Sigmoid colon (tissue), 7 donors: ENCODE measurements around the gene CROCC. TPM values are rescaled to one million over a fixed set of nuclear protein-coding genes. Genes with fewer than 3 reads are reported as not detected.

Source experiments
- DNase-seq: peaks from one replicate; pipeline ENCODE4 v3.0.0-alpha.2; 2019
- H3K27ac ChIP-seq, 4 donors: fragments of 200-600 bp; sonication (generic); one replicate each; pipeline ENCODE4 v1.5.1; 2016 to 2019; ENCODE audit warnings: mild to moderate bottlenecking in 1 of 4
- H3K27me3 ChIP-seq, 3 donors: fragments of 200-600 bp; sonication (generic); one replicate each; pipeline ENCODE4 v1.5.1; 2019; ENCODE audit warnings: mild to moderate bottlenecking in 1 of 3
- H3K36me3 ChIP-seq, 4 donors: fragments of 200-600 bp; sonication (generic); one replicate each; pipeline ENCODE4 v1.5.1; 2016 to 2019
- H3K4me1 ChIP-seq, 4 donors: fragments of 200-600 bp; sonication (generic); one replicate each; pipeline ENCODE4 v1.5.1; 2017 to 2019
- H3K4me3 ChIP-seq, 4 donors: fragments of 200-600 bp; sonication (generic); one replicate each; pipeline ENCODE4 v1.5.1; 2017 to 2019; ENCODE audit warnings: mild to moderate bottlenecking in 2 of 4, moderate library complexity in 1 of 4
- H3K9me3 ChIP-seq, 4 donors: fragments of 200-600 bp in 3 of 4; sonication (generic) in 3 of 4; one replicate each; pipeline versions ENCODE4 v1.5.1 to v1.6.1; 2013 to 2019
- EP300 ChIP-seq, 4 donors: sonication (generic); formaldehyde crosslinking; IDR thresholded peaks; one replicate each; pipeline ENCODE4 v1.6.1; 2017; ENCODE audit warnings: antibody characterized with exemption in 4 of 4
- POLR2A ChIP-seq, 2 donors: fragments of 450-650 bp; IDR thresholded peaks; one replicate each; pipeline ENCODE4 v1.6.1; 2016; ENCODE audit warnings: antibody characterized with exemption in 2 of 2, mild to moderate bottlenecking in 2 of 2, moderate library complexity in 2 of 2
- POLR2AphosphoS5 ChIP-seq, 4 donors: sonication (generic); formaldehyde crosslinking; IDR thresholded peaks; one replicate each; pipeline ENCODE4 v1.6.1; 2017; ENCODE audit warnings: antibody characterized with exemption in 4 of 4
- WGBS, 2 donors: extraction: QIAGEN DNeasy Blood & Tissue Kit; methylation state at CpG; one replicate each; pipeline ENCODE4 v1.1.7; 2013; 5-methylcytosine and 5-hydroxymethylcytosine counted together
- intact Hi-C: fragments of 100-400 bp; cut with DNase I; formaldehyde crosslinking; loops from one replicate; pipeline ENCODE4 v1.15.1; 2023
- polyA plus RNA-seq, 3 donors: library from polyadenylated mRNA; stranded (reverse); fragments of 200-250 nt; gene quantifications; one replicate each; pipeline ENCODE4 v1.2.3, GENCODE V29; 2013
- total RNA-seq, 4 donors: library from RNA; depleted of rRNA; stranded (reverse); fragments of >200 nt; gene quantifications; one replicate each; pipeline ENCODE4 v1.1.0, GENCODE V29; 2016
- TF ChIP-seq, protein P1 (sequence below), 4 experiments: fragments of 450-650 bp in 3 of 4; fragments of 200-600 bp in 1 of 4; IDR thresholded peaks; one replicate each; pipeline ENCODE4 v1.5.1; 2016 to 2019; ENCODE audit warnings: antibody characterized with exemption in 4 of 4, mild to moderate bottlenecking in 3 of 4, moderate library complexity in 2 of 4
- donor health status: healthy with polysubstance abuse.
- donor health status: Bipolar disorder and iron deficiency.
- donor health status: healthy.

CROCC gene
- total and polyA plus RNA-seq, 7 donors = 3.5 to 25.5 (median 16.5) TPM

DNA sequence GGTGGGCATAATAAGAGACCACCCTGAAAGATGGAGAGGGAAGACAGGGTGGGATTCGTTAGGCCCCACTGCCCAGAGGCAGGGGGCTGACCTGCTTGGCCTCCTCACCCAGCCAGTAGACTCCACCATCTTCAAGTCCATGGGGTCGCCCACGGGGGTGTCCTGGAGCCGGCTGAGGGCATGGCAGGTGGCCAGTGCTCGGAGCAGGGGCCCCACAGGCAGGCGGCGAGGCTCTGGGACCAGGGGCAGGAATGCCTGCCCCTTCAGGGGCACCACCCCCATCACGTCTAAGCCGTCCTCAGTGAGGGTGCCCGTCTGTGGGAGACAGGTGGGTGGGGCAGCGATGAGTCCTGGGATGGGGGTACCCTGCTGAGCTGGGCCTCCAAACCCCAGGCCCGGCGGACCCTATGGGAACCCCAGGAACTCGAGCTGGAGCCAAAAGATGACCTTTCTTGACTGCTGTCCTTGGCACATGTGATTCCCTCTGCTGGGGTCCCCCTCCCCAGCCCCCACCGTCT lies 71.8 kb downstream of the CROCC start:
- H3K9me3 ChIP-seq = no peaks in the 10 kb centered on the region
- WGBS, 2 donors = 92% methylated on average over 15 of the region's 15 CpGs
- no peaks in the 10 kb centered on the region for H3K4me1 ChIP-seq
- no peak overlapping the region for H3K4me3 ChIP-seq
- intact Hi-C loops = no loop called here
- TF ChIP-seq, protein P1, sequence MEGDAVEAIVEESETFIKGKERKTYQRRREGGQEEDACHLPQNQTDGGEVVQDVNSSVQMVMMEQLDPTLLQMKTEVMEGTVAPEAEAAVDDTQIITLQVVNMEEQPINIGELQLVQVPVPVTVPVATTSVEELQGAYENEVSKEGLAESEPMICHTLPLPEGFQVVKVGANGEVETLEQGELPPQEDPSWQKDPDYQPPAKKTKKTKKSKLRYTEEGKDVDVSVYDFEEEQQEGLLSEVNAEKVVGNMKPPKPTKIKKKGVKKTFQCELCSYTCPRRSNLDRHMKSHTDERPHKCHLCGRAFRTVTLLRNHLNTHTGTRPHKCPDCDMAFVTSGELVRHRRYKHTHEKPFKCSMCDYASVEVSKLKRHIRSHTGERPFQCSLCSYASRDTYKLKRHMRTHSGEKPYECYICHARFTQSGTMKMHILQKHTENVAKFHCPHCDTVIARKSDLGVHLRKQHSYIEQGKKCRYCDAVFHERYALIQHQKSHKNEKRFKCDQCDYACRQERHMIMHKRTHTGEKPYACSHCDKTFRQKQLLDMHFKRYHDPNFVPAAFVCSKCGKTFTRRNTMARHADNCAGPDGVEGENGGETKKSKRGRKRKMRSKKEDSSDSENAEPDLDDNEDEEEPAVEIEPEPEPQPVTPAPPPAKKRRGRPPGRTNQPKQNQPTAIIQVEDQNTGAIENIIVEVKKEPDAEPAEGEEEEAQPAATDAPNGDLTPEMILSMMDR (IDR thresholded peaks at IDR 0.05) = no peak
- TF ChIP-seq POLR2A (IDR thresholded peaks at IDR 0.05) (no peak), POLR2AphosphoS5 (IDR thresholded peaks at IDR 0.05) (no peak), EP300 (IDR thresholded peaks at IDR 0.05) (no peak)
- peaks cover under 1 to 68% (median 5%) of the 10 kb centered on the region in 4 donors for H3K36me3 ChIP-seq
- DNase-seq = no peak
- no peaks in the 10 kb centered on the region for H3K27me3 ChIP-seq
- no peak overlapping the region for H3K27ac ChIP-seq

DNA sequence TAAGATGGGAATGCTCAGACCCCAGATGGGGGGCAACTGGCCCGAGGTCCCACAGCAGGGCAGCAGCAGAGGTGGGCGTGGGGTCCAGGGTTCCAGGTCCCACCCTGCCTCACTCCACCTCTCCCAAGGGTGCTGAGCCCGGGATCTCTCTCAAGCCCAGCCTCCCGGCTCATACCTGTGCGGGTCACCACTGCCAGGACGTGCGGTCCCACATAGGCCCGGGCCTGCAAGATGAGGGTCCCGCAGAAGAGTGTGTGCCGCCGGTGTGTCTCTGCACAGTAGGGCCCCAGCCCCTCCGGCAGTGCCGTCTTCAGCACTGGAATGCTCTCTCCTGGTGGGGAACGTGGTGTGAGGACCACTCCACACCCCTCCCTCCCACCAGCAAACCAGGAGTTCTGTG lies 75.1 kb downstream of the CROCC start:
- peaks cover 7 to 70% (median 13%) of the 10 kb centered on the region in 4 donors for H3K36me3 ChIP-seq
- no peak overlapping the region for H3K27ac ChIP-seq
- no peaks in the 10 kb centered on the region for H3K27me3 ChIP-seq
- DNase-seq = no peak
- WGBS, 2 donors = 94 to 97% methylated on average over 14 of the region's 14 CpGs
- no peaks in the 10 kb centered on the region for H3K4me1 ChIP-seq
- no peaks in the 10 kb centered on the region for H3K9me3 ChIP-seq
- TF ChIP-seq POLR2AphosphoS5 (IDR thresholded peaks at IDR 0.05) (no peak), POLR2A (IDR thresholded peaks at IDR 0.05) (no peak), EP300 (IDR thresholded peaks at IDR 0.05) (no peak)
- TF ChIP-seq, protein P1 (IDR thresholded peaks at IDR 0.05) = no peak
- no peak overlapping the region for H3K4me3 ChIP-seq
- intact Hi-C loops = no loop called here

DNA sequence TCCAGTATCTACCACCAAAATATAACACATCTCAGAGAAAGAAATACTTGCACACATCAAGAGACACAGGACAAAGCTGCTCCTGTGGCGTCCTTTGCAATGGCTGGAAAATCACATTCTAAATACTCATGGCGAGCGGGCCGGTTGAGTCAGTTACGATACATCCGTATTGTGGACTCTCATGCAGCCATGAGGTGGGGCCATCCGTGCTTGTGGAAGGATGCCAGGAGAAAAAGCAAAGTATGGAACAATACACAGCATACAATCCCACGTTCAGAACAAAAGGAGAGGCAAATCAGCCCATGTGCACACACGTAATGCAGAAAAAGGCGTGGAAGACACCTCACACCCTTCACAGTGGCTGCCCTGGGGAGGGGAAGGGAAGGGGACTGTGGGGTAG lies 76.9 kb downstream of the CROCC start:
- intact Hi-C loops = no loop called here

DNA sequence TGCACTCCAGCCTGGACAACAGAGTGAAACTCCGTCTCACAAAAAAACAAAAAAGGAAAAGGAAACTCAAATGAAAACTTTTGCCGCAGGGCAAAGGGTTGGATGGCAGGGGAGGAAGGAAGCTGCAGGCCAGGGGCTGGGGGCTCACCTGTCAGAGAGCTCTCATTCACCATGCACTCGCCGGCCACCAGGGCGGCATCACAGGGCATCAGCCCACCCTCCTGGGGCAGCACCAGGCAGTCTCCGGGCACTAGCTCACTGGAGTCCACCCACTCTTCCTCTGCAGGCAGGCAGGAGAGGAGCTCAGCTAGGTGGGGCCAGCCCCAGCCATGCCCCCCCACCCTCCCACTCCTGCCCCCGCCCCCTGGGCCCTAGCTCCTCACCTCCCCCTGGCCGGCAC lies 78.1 kb downstream of the CROCC start:
- peaks cover 7 to 83% (median 33%) of the 10 kb centered on the region in 4 donors for H3K36me3 ChIP-seq
- 87 to 94% methylated on average over 8 of the region's 8 CpGs for WGBS, 2 donors
- intact Hi-C loops = no loop called here

More for the DNA sequence above, 76.9 kb downstream of the CROCC start:
- no peaks in the 10 kb centered on the region for H3K27me3 ChIP-seq
- no peaks in the 10 kb centered on the region for H3K9me3 ChIP-seq
- H3K27ac ChIP-seq = no peak overlapping the region
- no peak overlapping the region for H3K4me3 ChIP-seq
- no peak for DNase-seq
- 76 to 83% methylated on average over 10 of the region's 10 CpGs for WGBS, 2 donors
- TF ChIP-seq POLR2AphosphoS5 (IDR thresholded peaks at IDR 0.05) = no peak
- H3K4me1 ChIP-seq = no peaks in the 10 kb centered on the region
- peaks cover 7 to 74% (median 22%) of the 10 kb centered on the region in 4 donors for H3K36me3 ChIP-seq

DNA sequence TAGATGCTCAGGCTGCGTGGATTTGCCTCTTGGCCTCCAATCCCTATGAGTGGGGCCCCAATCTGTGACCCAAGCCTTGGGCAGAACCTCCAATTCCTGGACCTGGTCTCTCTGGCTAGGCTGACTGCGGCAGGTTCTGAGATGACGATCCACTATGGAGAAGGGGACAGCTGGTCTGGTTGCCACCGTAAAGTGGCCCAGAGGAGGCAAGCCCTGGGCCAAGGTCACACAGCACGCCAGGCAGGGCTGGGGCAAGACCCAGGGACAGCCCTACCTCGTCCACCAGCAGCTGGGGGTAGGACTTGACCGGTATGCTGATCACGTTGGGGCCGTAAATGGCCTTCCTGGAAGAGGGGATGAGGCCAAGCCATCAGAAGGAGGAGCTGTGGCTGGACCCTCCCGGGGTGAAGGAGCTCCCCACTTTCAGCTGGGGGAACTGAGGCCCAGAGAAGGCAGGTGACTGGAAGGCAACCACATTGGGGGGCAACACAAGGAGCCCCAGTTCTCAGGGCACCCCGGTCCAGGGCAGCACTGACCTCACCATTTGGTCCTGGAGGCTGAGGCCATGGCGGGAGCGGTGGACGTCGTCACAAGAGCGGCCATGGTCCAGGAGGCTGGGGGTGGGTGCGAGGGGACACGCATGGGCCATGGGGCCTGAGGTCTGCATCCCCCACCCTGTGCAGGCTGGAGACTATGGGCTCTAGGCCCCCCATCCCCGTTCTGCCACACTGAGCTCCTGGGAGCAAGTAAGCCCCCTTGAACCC lies 80.2 kb downstream of the CROCC start:
- intact Hi-C loops = no loop called here
- DNase-seq = no peak
- Histone ChIP-seq H3K4me3 (no peak overlapping the region), H3K27ac (no peak overlapping the region), H3K4me1 (no peaks in the 10 kb centered on the region), H3K36me3 (peaks cover 0 to 72% (median 39%) of the 10 kb centered on the region in 4 donors), H3K9me3 (no peaks in the 10 kb centered on the region), H3K27me3 (no peaks in the 10 kb centered on the region)
- 96% methylated on average over 19 of the region's 19 CpGs for WGBS, 2 donors
- TF ChIP-seq EP300 (IDR thresholded peaks at IDR 0.05) (no peak), POLR2A (IDR thresholded peaks at IDR 0.05) (no peak), POLR2AphosphoS5 (IDR thresholded peaks at IDR 0.05) (no peak)
- TF ChIP-seq, protein P1 (IDR thresholded peaks at IDR 0.05) = no peak

More for the DNA sequence above, 78.1 kb downstream of the CROCC start:
- Histone ChIP-seq H3K27ac (no peak overlapping the region), H3K4me1 (no peaks in the 10 kb centered on the region), H3K9me3 (no peaks in the 10 kb centered on the region), H3K27me3 (no peaks in the 10 kb centered on the region), H3K4me3 (no peak overlapping the region)
- TF ChIP-seq, protein P1 (IDR thresholded peaks at IDR 0.05) = no peak
- TF ChIP-seq POLR2A (IDR thresholded peaks at IDR 0.05) (no peak), POLR2AphosphoS5 (IDR thresholded peaks at IDR 0.05) (no peak), EP300 (IDR thresholded peaks at IDR 0.05) (no peak)
- no peak for DNase-seq
